Daoy (cell line): ENCODE results near the gene CHRNA9. TPM values are rescaled to one million over a fixed set of nuclear protein-coding genes. Genes with fewer than 3 reads are reported as not detected.
"Not testable (repeated sequence)": the region's sequence is repeated elsewhere in the genome, so short reads cannot be mapped to it uniquely, and the experiment has no call there.

Source experiments
- DNase-seq: peaks from one replicate; pipeline ENCODE4 v3.0.0-alpha.2; 2015; ENCODE audit warnings: low read depth
- total RNA-seq: library from RNA; depleted of rRNA; stranded (reverse); fragments of >200 nt; shearing (Covaris generic); gene quantifications from 2 replicates; pipeline ENCODE4 v1.2.3, GENCODE V29; 2014; rRNA removed

Gene CHRNA9
- total RNA-seq, 1 experiment from 2014 or later = 11.3 TPM

GRCh38 chr4:40379248-40379647 lies 44.1 kb downstream of the CHRNA9 start:
- no peak for DNase-seq

- DNase-seq = no peak
Measured at GRCh38 chr4:40380647-40381046, 45.5 kb downstream of the CHRNA9 start.

GRCh38 chr4:40388239-40388638 lies 53.1 kb downstream of the CHRNA9 start:
- DNase-seq = no peak

DNA sequence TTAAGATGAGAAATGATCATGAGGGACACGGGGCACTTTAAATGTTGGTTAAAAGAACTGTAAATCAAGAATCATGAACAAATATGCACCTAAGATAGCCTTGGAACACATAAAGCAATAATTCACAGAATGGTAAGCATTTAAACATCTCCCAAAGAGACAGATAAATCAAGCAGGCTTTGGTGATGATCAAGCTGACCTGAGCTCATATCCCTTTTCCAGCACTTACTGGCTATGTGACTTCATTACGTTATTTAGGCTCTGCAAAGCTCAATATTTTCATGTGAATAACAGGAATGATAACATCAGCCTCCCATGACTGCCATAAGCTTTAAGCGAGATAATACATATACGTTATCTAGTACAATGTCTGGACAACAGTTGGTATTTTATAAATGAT lies 54.9 kb downstream of the CHRNA9 start:
- no peak for DNase-seq

DNA sequence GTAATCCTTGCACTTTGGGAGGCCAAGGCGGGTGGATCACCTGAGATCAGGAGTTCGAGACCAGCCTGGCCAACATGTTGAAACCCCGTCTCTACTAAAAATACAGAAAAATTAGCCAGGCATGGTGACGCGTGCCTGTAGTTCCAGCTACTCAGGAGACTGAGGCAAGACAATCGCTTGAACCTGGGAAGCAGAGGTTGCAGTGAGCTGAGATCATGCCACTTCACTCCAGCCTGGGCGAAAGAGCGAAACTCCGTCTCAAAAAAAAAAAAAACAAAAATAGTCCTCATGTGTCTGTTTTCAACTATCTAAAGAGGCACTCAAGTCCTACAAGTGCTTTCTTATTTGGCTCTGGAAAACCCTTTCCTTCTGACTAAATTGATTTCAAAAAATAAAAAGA lies 57.1 kb downstream of the CHRNA9 start:
- not testable (repeated sequence) for DNase-seq

DNA sequence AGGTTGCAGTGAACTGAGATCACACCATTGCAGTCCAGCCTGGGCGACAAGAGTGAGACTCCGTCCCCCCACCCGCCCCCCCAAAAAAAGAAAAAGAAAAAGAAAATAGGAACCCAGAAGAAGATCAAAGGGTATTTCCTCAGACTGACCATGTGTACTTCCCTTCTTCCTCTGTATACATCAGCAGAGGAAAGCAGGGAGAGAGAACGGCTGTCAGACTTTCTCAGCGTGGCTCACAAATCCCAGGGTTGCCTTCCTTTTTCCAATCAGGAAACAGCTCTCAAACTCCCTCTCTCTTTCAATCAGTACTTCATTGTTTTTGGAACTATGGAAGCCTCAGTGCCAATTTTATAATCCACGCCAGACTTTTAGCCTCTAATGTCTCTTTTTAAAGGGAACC lies 59.1 kb downstream of the CHRNA9 start:
- no peak for DNase-seq

GRCh38 chr4:40395166-40395900 lies 60.2 kb downstream of the CHRNA9 start:
- no peak for DNase-seq

GRCh38 chr4:40395908-40396793 lies 61.0 kb downstream of the CHRNA9 start:
- DNase-seq = peak; percentile 58

DNA sequence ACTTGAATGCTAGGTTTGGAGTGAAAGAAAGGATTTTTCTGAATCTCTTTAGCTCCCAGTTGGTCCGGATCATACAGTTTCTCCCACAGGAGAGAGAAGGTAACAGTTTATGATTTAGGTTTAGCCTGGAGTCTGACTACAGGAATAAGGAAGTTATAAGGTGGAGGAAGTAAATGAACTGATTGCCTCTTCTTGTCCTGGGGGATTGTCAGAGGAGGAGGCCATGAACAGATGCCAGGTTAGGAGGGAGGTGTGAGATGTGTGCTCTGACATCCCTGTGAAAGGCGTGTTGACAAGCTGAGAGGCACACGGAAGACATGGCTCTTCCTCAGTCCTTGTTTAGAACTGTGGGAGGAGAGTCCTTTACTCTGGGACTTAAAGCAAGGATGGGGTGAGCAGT lies 64.4 kb downstream of the CHRNA9 start:
- DNase-seq = no peak

DNA sequence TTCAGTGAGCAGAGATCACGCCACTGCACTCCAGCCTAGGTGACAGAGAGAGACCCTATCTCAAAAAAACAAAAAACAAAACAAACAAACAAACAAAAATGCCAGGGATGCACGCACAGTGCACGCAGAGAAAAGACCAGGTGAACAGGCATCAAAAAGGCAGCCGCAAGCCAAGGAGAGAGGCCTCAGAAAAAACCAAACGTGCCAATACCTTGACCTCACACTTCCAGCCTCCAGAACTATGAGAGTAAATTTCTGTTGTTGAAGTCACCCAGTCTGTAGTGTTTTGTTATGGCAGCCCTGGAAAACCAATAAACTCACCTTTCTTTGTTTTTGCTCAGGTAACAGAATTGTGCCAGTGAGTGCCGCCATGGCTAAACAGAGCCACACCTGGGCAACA lies 66.0 kb downstream of the CHRNA9 start:
- DNase-seq = no peak

- no peak for DNase-seq
Measured at GRCh38 chr4:40401631-40402030, 66.5 kb downstream of the CHRNA9 start.

GRCh38 chr4:40402556-40402955 lies 67.4 kb downstream of the CHRNA9 start:
- no peak for DNase-seq

DNA sequence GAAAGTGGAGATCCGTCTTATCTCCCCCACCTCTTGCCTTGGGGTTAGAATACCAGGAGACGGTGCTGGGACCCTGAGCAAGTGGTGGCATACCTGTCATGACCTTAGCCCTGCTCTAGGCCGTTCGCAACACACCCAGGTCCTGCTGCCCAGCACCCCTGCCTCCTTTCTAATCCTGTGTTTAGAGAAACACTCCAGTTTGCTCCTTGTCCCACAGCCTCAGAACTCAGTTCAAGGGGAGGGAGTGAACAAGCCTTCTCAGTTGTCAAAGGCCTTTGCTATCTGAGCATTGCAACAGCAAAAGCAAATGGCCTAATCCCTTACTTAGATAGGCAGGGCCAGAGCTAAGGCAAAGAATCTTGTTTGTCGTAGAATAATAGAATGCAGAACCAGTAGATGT lies 67.9 kb downstream of the CHRNA9 start:
- DNase-seq = no peak

Other genes starting within 250 kb of the CHRNA9 start
- not detected in 2 replicates for gene RHOH, start 138.3 kb upstream of the CHRNA9 start, total RNA-seq